ENCODE data around the gene KCNG2. TPM values are rescaled to one million over a fixed set of nuclear protein-coding genes. Genes with fewer than 3 reads are reported as not detected.

Gene KCNG2
- total and polyA plus RNA-seq, 2 donors (not counting 1 experiment from before 2014, with no cell fraction given), result not detected

DNA sequence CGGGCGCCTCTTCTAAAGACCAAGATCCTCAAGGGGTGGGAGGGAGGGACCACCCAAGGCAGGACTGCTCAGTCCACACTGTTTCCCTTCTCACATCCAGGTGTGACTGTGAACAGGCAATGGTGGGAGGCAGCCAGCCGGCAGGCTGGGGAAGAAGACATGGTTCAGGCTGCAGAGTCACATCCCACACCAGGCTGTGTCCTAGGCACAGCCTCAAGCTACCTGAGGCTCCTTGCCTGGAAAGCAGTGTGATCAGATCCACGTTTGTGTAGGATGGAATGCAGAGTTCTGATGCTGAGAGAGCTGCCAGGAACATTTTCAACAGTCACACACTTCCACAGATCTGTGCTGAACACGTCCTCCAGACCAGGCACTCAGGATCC is 137.4 kb downstream of the KCNG2 start:
- Mint-ChIP-seq H3K4me1 (peaks cover 2% of the 10 kb centered on the region), H3K9me3 (ENCODE audit: insufficient read depth) (peaks cover 20% of the 10 kb centered on the region), H3K27ac (no peak overlapping the region), H3K27me3 (no peaks in the 10 kb centered on the region), H3K4me3 (no peak overlapping the region)
- H3K4me1 ChIP-seq (ENCODE audit: control insufficient read depth in 2 of 2, insufficient read depth in 2 of 2, low read length in 2 of 2), result no peaks in the 10 kb centered on the region
- H3K9ac ChIP-seq (ENCODE audit: low read length), result no peak overlapping the region
- POLR2A ChIA-PET, result no interaction called here
- no peak overlapping the region for H3K27ac ChIP-seq (ENCODE audit: low read length in 2 of 2)
- no peak overlapping the region for H3K4me3 ChIP-seq (ENCODE audit: control extremely low read depth in 1 of 5, extremely low read depth in 1 of 5, insufficient read depth in 1 of 5, low read depth in 2 of 5, low read length in 4 of 5)
- H3K36me3 ChIP-seq (replicated peaks in 1 of 2; ENCODE audit: control extremely low read depth in 1 of 2, control insufficient read depth in 1 of 2, extremely low read depth in 1 of 2, insufficient read depth in 2 of 2, low read length in 1 of 2), result peaks cover 2 to 38% of the 10 kb centered on the region in 2 experiments
- no peak for ATAC-seq (ENCODE audit: low read depth)
- peaks cover 48% of the 10 kb centered on the region for H4K20me1 ChIP-seq (ENCODE audit: control insufficient read depth, insufficient read depth, low read length, poor library complexity, severe bottlenecking)
- no peaks in the 10 kb centered on the region for H3K27me3 ChIP-seq (replicated peaks in 1 of 4; ENCODE audit: control extremely low read depth in 1 of 4, control insufficient read depth in 3 of 4, insufficient read depth in 4 of 4, low read length in 3 of 4)
- 100% methylated on average over 1 of the region's 5 CpGs for WGBS (ENCODE audit: insufficient coverage)
- peaks cover 95% of the 10 kb centered on the region for H3K79me2 ChIP-seq (ENCODE audit: control insufficient read depth, insufficient read depth, low read length)
- TF ChIP-seq, protein P1, sequence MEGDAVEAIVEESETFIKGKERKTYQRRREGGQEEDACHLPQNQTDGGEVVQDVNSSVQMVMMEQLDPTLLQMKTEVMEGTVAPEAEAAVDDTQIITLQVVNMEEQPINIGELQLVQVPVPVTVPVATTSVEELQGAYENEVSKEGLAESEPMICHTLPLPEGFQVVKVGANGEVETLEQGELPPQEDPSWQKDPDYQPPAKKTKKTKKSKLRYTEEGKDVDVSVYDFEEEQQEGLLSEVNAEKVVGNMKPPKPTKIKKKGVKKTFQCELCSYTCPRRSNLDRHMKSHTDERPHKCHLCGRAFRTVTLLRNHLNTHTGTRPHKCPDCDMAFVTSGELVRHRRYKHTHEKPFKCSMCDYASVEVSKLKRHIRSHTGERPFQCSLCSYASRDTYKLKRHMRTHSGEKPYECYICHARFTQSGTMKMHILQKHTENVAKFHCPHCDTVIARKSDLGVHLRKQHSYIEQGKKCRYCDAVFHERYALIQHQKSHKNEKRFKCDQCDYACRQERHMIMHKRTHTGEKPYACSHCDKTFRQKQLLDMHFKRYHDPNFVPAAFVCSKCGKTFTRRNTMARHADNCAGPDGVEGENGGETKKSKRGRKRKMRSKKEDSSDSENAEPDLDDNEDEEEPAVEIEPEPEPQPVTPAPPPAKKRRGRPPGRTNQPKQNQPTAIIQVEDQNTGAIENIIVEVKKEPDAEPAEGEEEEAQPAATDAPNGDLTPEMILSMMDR (IDR thresholded peaks at IDR 0.05), result no peak
- no peak for TF ChIP-seq EZH2 (IDR thresholded peaks at IDR 0.05; ENCODE audit: borderline replicate concordance, insufficient read depth, low read depth, low read length, poor library complexity, severe bottlenecking)
- DNase-seq, result no peak
- CTCF ChIA-PET, result no interaction called here
- H2AFZ ChIP-seq (ENCODE audit: insufficient read depth, low read depth, low read length, poor library complexity, severe bottlenecking), result no peak overlapping the region
- intact Hi-C loops (cut with micrococcal nuclease), result no loop called here
- H3K9me3 ChIP-seq (ENCODE audit: control extremely low read depth in 1 of 3, control insufficient read depth in 2 of 3, insufficient read depth in 1 of 3, low read length in 2 of 3), result peaks cover 2 to 44% (median 44%) of the 10 kb centered on the region in 3 donors
- no peak overlapping the region for H3K4me2 ChIP-seq (replicated peaks; ENCODE audit: low read depth, low read length, poor library complexity, severe bottlenecking)

DNA sequence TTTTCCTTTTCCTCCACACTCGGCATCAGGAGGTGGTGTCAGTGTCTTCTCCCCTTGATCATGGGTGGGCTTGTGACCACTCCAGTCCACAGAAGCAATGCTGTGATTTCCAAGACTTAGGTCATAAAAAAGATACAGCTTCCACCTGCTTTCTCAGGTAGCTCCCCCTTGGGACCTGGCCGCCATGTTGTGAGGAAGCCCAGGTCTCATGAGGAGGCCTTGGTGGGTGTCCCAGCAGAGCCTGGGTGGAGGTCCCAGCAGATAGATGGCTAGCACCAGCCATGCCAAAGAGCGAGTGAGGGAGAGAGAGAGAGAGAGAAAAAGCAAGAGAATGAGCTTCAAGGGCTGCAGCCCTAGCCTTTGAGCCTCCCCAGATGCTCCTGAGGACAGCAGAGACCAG is 137.8 kb downstream of the KCNG2 start:
- H2AFZ ChIP-seq (ENCODE audit: insufficient read depth, low read depth, low read length, poor library complexity, severe bottlenecking), result no peak overlapping the region
- peaks cover 95% of the 10 kb centered on the region for H3K79me2 ChIP-seq (ENCODE audit: control insufficient read depth, insufficient read depth, low read length)
- intact Hi-C loops (cut with micrococcal nuclease), result no loop called here
- DNase-seq, result no peak
- no peaks in the 10 kb centered on the region for H3K27me3 ChIP-seq (replicated peaks in 1 of 4; ENCODE audit: control extremely low read depth in 1 of 4, control insufficient read depth in 3 of 4, insufficient read depth in 4 of 4, low read length in 3 of 4)
- Mint-ChIP-seq H3K9me3 (ENCODE audit: insufficient read depth) (peaks cover 19% of the 10 kb centered on the region), H3K4me3 (no peak overlapping the region), H3K4me1 (peaks cover 2% of the 10 kb centered on the region), H3K27me3 (no peaks in the 10 kb centered on the region), H3K27ac (no peak overlapping the region)
- H3K4me2 ChIP-seq (replicated peaks; ENCODE audit: low read depth, low read length, poor library complexity, severe bottlenecking), result no peak overlapping the region
- peaks cover 2 to 40% of the 10 kb centered on the region in 2 experiments for H3K36me3 ChIP-seq (replicated peaks in 1 of 2; ENCODE audit: control extremely low read depth in 1 of 2, control insufficient read depth in 1 of 2, extremely low read depth in 1 of 2, insufficient read depth in 2 of 2, low read length in 1 of 2)
- TF ChIP-seq EZH2 (IDR thresholded peaks at IDR 0.05; ENCODE audit: borderline replicate concordance, insufficient read depth, low read depth, low read length, poor library complexity, severe bottlenecking), result no peak
- TF ChIP-seq, protein P1 (IDR thresholded peaks at IDR 0.05), result no peak
- WGBS (ENCODE audit: insufficient coverage), result 95% methylated on average over 3 of the region's 3 CpGs
- H3K4me1 ChIP-seq (ENCODE audit: control insufficient read depth in 2 of 2, insufficient read depth in 2 of 2, low read length in 2 of 2), result no peaks in the 10 kb centered on the region
- CTCF ChIA-PET, result no interaction called here
- H3K9ac ChIP-seq (ENCODE audit: low read length), result no peak overlapping the region
- POLR2A ChIA-PET, result no interaction called here
- peaks cover 2 to 44% (median 40%) of the 10 kb centered on the region in 3 donors for H3K9me3 ChIP-seq (ENCODE audit: control extremely low read depth in 1 of 3, control insufficient read depth in 2 of 3, insufficient read depth in 1 of 3, low read length in 2 of 3)
- H3K27ac ChIP-seq (ENCODE audit: low read length in 2 of 2), result no peak overlapping the region
- no peak overlapping the region for H3K4me3 ChIP-seq (ENCODE audit: control extremely low read depth in 1 of 5, extremely low read depth in 1 of 5, insufficient read depth in 1 of 5, low read depth in 2 of 5, low read length in 4 of 5)
- H4K20me1 ChIP-seq (ENCODE audit: control insufficient read depth, insufficient read depth, low read length, poor library complexity, severe bottlenecking), result peaks cover 52% of the 10 kb centered on the region
- no peak for ATAC-seq (ENCODE audit: low read depth)
